Urothelium cell line (cell line): ENCODE results near the gene SHOC1.
"Not testable (repeated sequence)": the region's sequence is repeated elsewhere in the genome, so short reads cannot be mapped to it uniquely, and the experiment has no call there.

Source experiments
- DNase-seq: peaks from one replicate; pipeline ENCODE4 v3.0.0; 2011; ENCODE audit warnings: low spot score, mixed read lengths
- FAIRE-seq: peaks from 2 replicates; lab custom pipeline; 2011; peaks lifted over from hg19 to GRCh38; lab: Jason Lieb, UNC

Gene SHOC1

DNA sequence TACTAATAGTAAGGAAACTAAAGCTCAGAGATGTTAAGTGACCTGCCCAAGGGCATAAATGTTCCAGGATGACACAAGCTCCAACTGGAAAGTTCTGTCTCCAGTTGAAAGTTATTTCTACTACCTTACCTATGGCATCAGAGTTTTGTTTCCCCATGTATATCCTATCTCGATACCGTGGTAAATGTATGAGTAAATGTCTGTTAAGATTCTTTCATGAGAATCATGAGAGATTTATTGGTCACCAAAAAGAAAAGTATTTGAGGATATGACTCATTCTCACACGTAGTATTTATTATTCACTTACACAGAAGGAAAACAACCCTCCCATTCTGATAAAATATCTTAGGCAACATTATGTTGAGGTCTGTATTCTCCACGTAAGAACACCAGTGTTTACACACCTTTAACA is 11.1 kb upstream of the SHOC1 start:
- peak; percentile 12 for DNase-seq

DNA sequence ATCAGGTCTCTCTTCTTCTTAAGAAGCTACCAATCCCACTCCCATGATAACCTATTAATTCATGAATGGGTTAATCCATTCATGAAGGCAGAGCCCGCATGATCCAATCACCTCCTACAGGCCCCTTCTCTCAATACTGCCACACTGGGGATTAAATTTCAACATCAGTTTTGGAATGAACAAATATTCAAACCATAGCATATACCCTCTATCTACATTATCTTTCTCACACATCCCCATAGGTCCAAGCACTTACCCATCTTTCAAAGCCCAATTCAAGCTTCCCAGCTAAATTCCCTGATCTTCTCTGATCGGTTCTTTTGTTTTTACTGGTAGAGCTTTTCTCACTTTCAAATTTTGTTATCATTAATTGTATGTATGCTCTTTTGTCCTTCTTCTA is 10.5 kb upstream of the SHOC1 start:
- no peak for FAIRE-seq
- no peak for DNase-seq

More for the DNA sequence above, 11.1 kb upstream of the SHOC1 start:
- no peak for FAIRE-seq

DNA sequence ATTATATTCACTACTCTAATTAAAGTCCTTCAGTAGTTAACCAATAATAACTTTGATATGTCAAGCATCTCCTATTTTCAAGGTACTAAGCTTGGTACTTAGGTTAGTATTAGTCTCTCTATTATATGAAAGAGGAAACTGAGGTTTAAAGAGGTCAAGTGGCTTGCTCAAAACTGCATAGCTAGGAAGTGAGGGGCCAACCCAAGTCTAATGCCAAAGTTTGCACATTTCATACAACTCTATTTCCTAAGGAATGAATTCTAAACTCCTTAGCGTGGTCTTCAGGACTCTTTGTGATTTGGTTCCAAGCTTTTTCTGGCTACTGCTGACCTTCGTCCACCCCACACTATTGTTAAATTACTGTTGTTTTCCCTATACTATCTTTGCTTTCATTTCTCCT is 9.9 kb upstream of the SHOC1 start:
- DNase-seq (no peak), FAIRE-seq (no peak)

DNA sequence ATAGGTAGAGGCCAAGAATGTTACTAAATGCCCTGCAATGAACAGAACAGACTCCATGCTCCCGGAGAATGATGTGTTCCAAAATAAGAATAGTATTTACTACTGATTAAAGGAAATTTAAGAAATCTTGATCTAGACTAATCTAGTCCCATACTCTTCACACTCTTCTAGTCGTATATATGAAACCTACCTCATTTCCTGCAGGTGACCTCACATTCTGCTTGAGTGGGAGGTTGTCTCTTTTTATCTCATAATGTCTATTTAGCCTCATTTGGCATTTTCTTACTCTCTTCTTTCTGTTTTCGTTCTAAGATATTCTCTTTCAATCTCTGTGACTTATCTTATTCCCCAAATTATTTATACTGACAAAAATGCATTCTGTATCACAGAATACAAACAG is 9.2 kb upstream of the SHOC1 start:
- FAIRE-seq (no peak), DNase-seq (no peak)

DNA sequence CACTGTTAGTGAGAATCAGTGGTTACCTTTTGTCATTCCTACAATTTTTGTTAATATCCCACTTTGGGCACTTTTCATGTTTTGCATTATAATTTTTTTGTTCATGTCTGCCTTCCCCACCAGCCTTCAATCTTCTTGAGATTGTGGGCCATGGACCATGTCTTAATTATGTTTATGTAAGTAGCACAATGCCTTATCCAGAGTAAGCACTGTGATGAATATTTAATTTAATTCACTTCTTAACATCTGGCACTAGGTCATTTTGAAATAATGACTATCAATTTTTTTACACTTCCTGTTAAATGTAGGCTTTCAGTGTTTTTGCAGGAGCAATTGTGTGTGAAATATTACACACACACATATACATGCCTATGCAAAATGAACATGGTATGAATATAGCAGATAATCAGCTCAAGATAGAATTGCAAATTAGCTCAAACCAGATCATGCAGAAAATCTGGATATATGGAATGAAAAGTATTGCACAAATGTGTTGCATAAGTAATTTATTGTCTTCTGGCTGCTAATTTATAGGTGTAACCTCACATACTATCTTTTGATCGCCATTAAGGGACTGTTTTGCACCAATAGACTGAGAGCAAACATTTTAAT is 5.3 kb upstream of the SHOC1 start:
- DNase-seq (no peak), FAIRE-seq (no peak)

DNA sequence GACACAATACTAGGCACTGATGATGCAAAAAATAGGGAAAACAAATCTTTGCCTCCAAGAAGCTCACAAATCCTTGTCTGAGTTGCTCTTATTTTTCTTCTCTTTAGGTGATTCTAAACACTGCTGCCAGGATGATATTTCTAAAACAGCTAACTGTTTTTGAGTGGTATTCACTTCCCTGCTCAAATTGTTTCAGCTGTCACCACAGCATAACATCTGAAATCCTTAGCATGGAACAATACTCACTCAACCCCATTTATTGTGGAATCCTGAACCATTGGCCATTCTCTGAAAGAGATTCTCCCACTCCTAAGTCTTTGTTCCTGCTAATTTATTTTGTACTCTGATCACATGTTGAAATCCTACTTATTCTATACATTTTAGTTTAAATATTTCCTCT is 4.8 kb upstream of the SHOC1 start:
- FAIRE-seq = no peak

DNA sequence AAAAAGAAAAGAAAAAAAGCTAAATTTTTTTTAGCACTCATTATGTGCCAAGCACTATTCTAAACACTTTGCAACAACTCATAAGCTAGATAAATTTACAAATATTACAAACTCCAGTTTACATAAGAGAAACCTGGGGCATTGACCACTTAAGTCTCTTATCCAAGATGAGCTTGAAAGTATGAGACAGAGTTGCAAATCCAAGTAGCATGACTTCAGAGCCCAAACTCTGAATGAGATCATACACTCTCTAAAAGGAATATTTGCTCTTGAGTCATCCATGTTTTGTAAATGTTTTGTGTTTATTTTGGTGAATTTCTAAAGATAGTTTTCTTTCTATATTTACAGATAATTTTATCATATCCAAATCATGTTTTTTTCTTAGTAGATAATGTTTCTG is 4.0 kb upstream of the SHOC1 start:
- FAIRE-seq = no peak

More for the DNA sequence above, 4.8 kb upstream of the SHOC1 start:
- no peak for DNase-seq

DNA sequence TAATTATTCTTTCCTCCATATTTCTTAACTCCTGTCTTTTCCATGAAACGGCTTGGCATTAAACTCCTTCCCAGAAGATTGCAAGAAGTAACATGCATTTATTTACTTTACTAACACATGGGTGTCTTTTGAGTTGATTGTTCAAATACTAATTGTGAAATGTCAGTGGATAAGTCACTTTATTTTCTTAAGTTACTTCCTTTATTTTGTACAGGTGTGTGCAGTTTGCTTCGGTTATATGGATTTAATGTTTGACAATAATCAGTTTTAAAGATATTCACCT is 761 bp upstream of the SHOC1 start:
- no peak for FAIRE-seq
- no peak for DNase-seq

More for the DNA sequence above, 4.0 kb upstream of the SHOC1 start:
- DNase-seq = no peak

DNA sequence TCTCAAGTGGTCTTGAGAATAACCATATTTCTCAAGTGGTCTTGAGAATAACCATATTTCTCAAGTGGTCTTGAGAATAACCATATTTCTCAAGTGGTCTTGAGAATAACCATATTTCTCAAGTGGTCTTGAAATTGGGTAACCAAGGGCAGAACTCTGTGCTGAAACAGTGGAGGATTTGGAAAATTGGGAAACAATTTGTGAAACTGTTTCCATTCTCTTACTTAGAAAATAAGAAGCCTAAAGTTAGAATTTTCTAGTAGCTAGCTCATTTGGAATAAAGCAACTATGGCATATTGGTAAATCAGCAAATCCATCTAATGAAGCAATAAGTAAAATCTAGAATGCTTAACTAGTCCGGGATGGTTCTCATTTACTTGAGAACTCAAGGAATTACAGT is 2.9 kb downstream of the SHOC1 start:
- not testable (repeated sequence) for FAIRE-seq, DNase-seq

DNA sequence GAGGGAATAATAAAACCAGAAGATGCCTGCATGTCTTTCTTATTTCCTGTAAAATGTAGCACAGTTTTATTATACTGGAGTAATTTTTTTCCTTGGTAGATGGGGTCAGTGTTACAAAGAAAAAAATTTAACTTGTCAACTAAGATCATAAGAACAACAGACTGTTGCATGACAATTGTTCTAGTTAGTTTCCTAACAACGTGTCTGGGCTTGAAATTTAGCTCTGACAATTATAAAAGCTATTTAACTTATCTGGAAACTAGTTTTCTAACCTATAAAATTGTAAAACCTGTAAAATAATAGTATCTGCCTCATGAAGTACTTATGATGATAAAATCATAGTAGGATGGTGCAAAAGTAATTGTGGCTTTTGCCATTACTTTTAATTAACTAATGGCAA is 4.9 kb downstream of the SHOC1 start:
- FAIRE-seq (no peak), DNase-seq (no peak)

DNA sequence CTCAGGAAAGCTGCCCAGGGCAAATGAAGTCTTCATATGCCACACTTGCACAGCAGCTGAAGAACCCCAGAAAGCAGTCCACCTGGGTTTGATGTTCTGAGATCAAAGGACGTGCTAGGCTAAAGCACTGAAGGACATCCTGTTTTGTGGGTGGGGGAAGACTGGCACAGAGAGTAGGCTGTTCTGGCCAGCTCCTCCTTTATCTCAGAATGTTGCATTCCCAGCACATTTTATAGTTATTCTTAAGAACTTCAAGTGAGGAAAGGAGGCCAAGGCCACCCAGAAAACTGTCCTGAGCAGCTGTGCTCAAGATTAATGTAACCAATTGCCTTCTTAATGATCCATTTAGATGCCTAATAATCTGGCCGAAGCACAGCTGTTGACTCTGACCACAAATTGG is 10.9 kb downstream of the SHOC1 start:
- FAIRE-seq (no peak), DNase-seq (no peak)

DNA sequence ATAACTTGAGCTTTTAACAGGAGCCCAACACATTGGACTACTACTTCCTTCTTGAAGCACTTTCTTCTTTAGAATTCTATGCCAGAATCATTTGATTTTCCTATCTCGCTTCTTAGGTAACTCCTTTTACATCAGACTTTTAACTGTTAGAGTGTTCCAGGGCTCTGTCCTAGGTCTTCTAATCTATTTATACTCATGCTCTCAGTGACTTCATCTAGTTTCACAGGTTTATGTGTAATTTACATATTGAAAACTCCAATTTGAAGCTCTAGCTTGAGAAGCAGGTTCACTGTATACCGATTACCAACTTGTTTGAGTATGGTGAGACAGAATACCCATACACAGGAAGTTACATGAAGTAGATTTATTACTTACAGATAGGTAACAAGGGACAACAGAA is 11.3 kb downstream of the SHOC1 start:
- DNase-seq (no peak), FAIRE-seq (no peak)

DNA sequence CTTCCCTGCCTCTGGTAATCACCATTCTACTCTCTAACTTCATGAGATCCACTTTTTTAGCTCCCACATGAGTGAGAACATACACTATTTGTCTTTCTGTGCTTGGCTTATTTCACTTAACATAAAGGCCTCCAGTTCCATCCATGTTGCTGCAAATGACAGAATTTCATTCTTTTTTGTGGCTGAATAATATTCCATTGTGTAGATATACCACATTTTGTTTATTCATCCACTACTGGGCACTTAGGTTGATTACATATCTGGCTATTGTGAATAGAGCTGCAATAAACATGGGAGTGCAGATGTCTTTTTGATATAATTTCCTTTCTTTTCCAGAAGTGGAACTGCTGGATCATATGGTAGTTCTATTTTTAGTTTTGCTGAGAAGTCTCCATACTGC is 28.7 kb downstream of the SHOC1 start:
- DNase-seq (no peak), FAIRE-seq (no peak)

DNA sequence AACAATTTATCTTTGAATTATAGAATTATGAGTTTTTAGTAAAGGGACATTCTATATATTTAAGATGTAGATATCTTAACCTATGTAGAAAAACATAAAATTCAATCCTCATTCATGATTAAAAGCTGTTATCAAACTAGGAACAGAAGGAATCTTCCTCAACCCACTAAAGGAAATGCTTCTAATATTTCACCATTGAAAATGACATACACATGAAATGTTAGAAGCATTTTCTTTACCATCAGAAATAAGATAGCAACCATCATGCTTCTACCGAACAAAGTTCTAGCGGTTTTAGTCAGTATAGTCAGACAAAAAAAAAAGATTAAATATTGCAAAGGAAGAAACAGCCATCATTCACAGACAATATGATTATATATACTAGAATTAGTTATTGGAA is 32.2 kb downstream of the SHOC1 start:
- DNase-seq (no peak), FAIRE-seq (no peak)

DNA sequence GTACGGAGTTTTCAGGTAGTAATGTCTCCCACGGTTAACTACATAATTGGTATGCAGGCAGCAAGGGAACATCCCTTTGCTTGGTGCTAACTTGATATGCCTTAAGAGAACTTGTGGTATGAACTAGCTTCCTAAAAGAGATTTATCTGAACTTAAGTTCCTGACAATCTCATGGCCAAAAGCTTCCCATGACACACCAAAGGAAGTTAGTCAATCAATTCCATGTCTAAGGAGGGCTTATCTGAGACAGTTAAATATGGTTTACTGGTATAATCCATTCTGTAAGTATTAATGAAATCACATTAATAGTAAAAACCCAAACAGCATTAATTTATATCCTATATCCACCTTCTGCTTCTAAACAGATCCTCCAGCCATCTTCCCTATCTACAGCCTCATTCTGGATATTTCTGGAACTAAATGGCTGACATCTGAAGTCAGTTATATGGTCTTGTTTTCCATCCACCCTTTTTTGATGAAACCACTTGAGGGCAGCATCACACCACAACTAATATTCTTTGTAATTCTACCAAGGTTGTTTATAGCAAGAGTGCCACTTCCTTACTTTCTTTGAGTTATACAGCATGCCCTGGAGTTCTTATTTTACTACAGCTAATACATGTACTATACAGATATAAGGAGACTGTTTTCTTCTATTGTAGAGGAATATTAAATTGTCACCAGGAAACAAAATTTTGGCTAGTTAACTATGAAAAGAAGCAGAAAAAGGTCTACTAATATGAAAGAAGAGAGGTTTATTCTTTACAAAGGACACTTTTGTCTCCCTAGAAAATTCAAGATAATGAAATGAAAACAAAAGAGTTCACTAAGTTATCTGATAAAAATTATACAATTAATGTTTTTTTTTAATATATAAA is 34.7 kb downstream of the SHOC1 start:
- peak; percentile 42 for DNase-seq
- no peak for FAIRE-seq

DNA sequence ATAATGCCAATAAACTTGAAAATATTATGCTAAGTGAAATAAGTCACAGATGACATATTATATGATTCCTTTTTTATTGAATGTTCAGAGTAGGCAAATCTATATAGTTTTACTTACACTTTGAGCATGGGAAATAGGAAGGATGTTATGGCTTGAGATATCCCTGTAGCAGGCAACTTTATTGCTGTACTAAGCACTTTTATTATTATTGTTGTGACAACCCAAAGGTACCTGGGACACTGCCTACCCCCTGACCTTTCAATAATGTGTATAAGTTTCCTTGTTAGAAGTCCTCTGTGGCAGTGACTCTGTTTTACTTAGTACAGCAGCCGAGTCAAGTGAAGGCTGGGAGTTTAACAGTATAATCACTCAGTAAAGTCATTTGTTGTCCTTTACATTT is 39.9 kb downstream of the SHOC1 start:
- no peak for DNase-seq
- no peak for FAIRE-seq

DNA sequence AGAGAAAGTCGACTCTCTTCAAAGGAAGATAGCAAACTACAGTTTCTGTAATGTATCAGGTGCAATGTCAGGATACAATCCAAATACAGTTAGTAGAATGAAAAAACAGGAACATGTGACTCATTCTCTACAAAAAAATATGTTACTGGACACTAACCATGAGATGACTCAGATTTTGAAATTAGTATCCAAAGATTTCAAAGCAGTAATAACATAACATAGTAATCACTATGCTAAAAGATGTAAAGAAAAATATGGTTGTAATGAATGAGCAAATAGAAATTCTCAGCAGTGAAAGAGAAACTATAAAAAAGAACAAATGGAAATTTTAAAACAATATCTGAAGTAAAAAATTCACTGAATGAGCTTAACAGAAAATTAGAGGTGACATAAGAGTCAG is 42.3 kb downstream of the SHOC1 start:
- DNase-seq = no peak
- no peak for FAIRE-seq
